Thyroid gland (tissue), 4 donors: ENCODE data around the gene PSMB8.

Source experiments
- CTCF ChIP-seq, 6 experiments: fragments of 200-600 bp in 3 of 6; fragments of 450-650 bp in 3 of 6; sonication (generic) in 3 of 6; IDR thresholded peaks; one replicate each; pipeline ENCODE4 v1.5.1; 2016 to 2019; ENCODE audit warnings: antibody characterized with exemption in 6 of 6, mild to moderate bottlenecking in 2 of 6, inconsistent platforms in 1 of 6, moderate library complexity in 1 of 6
- POLR2A ChIP-seq, 2 donors: fragments of 450-650 bp; IDR thresholded peaks; one replicate each; pipeline ENCODE4 v1.6.1; 2017; ENCODE audit warnings: antibody characterized with exemption in 2 of 2, mild to moderate bottlenecking in 2 of 2, moderate library complexity in 1 of 2

DNA sequence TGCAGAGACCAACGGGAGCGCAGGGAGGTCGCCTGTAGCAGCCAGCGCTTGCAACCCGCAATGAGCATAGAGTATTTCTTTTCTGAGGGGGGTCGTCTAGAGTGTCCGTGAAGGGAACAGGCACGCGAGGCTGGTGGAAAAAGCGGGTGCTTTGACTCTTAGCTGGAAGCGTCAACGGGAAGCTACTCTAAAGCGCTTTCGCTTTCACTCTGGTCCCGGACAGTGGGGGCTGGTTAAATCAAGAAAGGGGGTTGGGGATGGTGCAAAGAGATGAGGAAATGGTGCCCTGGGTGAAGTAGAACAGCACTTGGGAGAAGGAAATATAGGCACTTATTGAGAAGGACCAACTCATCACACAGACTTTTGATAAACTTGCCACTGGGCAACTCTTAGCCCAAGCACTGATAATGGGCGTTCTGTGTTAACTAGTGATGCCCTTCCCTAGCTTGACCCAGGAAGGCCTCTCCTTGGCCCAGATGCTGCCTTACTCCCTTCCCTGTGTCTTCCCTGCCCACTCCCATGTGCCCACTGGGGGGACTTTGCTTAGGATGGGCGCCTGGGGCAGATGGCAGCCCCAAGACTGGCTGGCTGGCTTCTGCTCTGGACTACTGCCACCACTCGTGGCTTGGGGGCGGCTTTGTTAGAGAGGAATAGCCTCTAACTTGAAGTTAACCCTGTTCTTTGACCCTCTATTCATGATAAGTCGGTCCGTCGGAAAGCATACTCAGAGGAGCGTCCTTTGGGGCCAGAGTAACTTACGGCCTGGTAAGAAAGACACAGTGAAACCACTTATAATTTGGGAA is 10.7 kb upstream of the PSMB8 start:
- no peak for TF ChIP-seq CTCF (IDR thresholded peaks at IDR 0.05)
- TF ChIP-seq POLR2A (IDR thresholded peaks at IDR 0.05) = no peak
